Heart left ventricle (tissue), 16 donors: Measurements from ENCODE around the gene PARVA. TPM values are rescaled to one million over a fixed set of nuclear protein-coding genes. Genes with fewer than 3 reads are reported as not detected.

ENCODE experiments used
- ATAC-seq, 4 donors: fragments of 200-7000 bp; cut with Tn5 transposase; one replicate each; pipeline ENCODE4 v1.9.1; 2020 to 2022; ENCODE audit warnings: moderate library complexity in 4 of 4, mild to moderate bottlenecking in 3 of 4, moderate number of reproducible peaks in 1 of 4
- DNase-seq, 5 donors: peaks; one replicate each; pipeline ENCODE4 v3.0.0-alpha.2; 2020
- H3K27ac ChIP-seq, 12 donors: fragments of 200-600 bp; sonication (generic) in 4 of 12; one replicate each; pipeline versions ENCODE4 v1.5.0 to v1.8.0; 2016 to 2022; ENCODE audit warnings: mild to moderate bottlenecking in 2 of 12
- H3K27me3 ChIP-seq, 9 donors: fragments of 200-600 bp; sonication (generic) in 2 of 9; one replicate each; pipeline versions ENCODE4 v1.5.1 to v1.8.0; 2016 to 2022; ENCODE audit warnings: mild to moderate bottlenecking in 3 of 9
- H3K36me3 ChIP-seq, 9 donors: fragments of 200-600 bp; sonication (generic) in 2 of 9; one replicate each; pipeline versions ENCODE4 v1.5.0 to v1.8.0; 2018 to 2022; ENCODE audit warnings: mild to moderate bottlenecking in 2 of 9
- H3K4me1 ChIP-seq, 12 donors: fragments of 200-600 bp; sonication (generic) in 4 of 12; one replicate each; pipeline versions ENCODE4 v1.5.0 to v1.8.0; 2016 to 2022; ENCODE audit warnings: mild to moderate bottlenecking in 3 of 12
- H3K4me3 ChIP-seq, 12 donors: fragments of 200-600 bp; sonication (generic) in 4 of 12; one replicate each; pipeline versions ENCODE4 v1.5.0 to v1.8.0; 2017 to 2022; ENCODE audit warnings: mild to moderate bottlenecking in 9 of 12, moderate library complexity in 4 of 12
- H3K9me3 ChIP-seq, 12 donors: fragments of 200-600 bp; sonication (generic) in 4 of 12; one replicate each; pipeline versions ENCODE4 v1.5.0 to v1.8.0; 2016 to 2022; ENCODE audit warnings: mild to moderate bottlenecking in 1 of 12
- CTCF ChIP-seq, 12 donors: fragments of 200-600 bp; sonication (generic) in 4 of 12; IDR thresholded peaks; one replicate each; pipeline versions ENCODE4 v1.5.0 to v1.8.0; 2018 to 2022; ENCODE audit warnings: antibody characterized with exemption in 12 of 12, mild to moderate bottlenecking in 5 of 12
- POLR2A ChIP-seq, 2 donors: fragments of 450-650 bp; IDR thresholded peaks; one replicate each; pipeline ENCODE4 v1.6.1; 2017; ENCODE audit warnings: antibody characterized with exemption in 2 of 2, mild to moderate bottlenecking in 2 of 2, moderate library complexity in 2 of 2
- WGBS, 4 donors: extraction: QIAGEN DNeasy Blood & Tissue Kit in 2 of 4; methylation state at CpG; one replicate each; pipeline versions ENCODE4 v1.1.5 to v1.1.7; 2013 to 2018; 5-methylcytosine and 5-hydroxymethylcytosine counted together
- intact Hi-C, 10 donors: fragments of 100-400 bp; cut with DNase I; formaldehyde crosslinking; loops; one replicate each; pipeline versions ENCODE4 v1.11.1 to v1.14.2; 2022
- polyA plus RNA-seq, 2 donors: library from polyadenylated mRNA; stranded (reverse); fragments of 200-250 nt; gene quantifications; one replicate each; pipeline ENCODE4 v1.2.3, GENCODE V29; 2013
- total RNA-seq, 9 donors: library from RNA; depleted of rRNA in 2 of 9; stranded (reverse); fragments of >200 nt in 2 of 9; fragmentation: NEBNext Ultra II Directional in 3 of 9; extraction: Animal tissue kit (Norgen Biotek cat#: 25700) in 3 of 9; gene quantifications; one replicate each; pipeline versions ENCODE4 v1.1.0 to v1.2.4, GENCODE V29; 2016 to 2023
- donor health status: ischemic (EF 13 %, LVEDD 7.1; RV severe dilation, severe dysfunction).
- donor health status: healthy with polysubstance abuse.
- donor health status: DM: no; HTN: yes; CAD: no.
- donor health status: DM: no; HTN: no; CAD: no.
- donor health status: ischemic (EF 25% LVEDD 6.9; RV normal size, moderate dysfunction).
- donor health status: ischemic (EF 25% LVEDD 5.7; RV mildly dilated, moderate dysfunction).
- donor health status: healthy.
- donor health status: DM: yes; HTN: yes; CAD: no.
- donor health status: ischemic (EF 35%, LVEDD 5.7; RV mildly dilated, moderate dysfunction).
- donor health status: nonischemic (EF 11% LVEDD 7.7; RV severe dilation, severe dysfunction).
- donor health status: DM: yes; HTN: yes; CAD: no.
- donor health status: PGD.
- donor health status: ischemic (EF 29% LVEDD 5.4; RV normal size, mild dysfunction).
- donor health status: nonischemic (EF 23%, LVEDD 6.1; RV moderate dilation, normal function).

PARVA gene
- total and polyA plus RNA-seq, 11 donors = 22.7 to 99.2 (median 65.9) TPM

GRCh38 chr11:12529041-12529440 is 151.7 kb downstream of the PARVA start:
- no peak for DNase-seq
- Histone ChIP-seq H3K9me3 (no peaks in the 10 kb centered on the region), H3K4me3 (no peak overlapping the region), H3K4me1 (no peaks in the 10 kb centered on the region), H3K27ac (peak overlapping the region in 1 of 12 donors; percentile 41), H3K27me3 (no peaks in the 10 kb centered on the region), H3K36me3 (peaks cover 0 to 79% (median 30%) of the 10 kb centered on the region in 9 donors)
- TF ChIP-seq CTCF (IDR thresholded peaks at IDR 0.05) (no peak), POLR2A (IDR thresholded peaks at IDR 0.05) (no peak)
- intact Hi-C loops = no loop called here
- 86 to 97% (median 91%) methylated on average over 5 of the region's 5 CpGs for WGBS, 4 donors
- no peak for ATAC-seq

- no peak overlapping the region for H3K4me3 ChIP-seq
- peak overlapping the region in 2 of 12 donors; percentile 9 to 47 for H3K27ac ChIP-seq
- H3K36me3 ChIP-seq = peaks cover 0 to 77% (median 30%) of the 10 kb centered on the region in 9 donors
- H3K4me1 ChIP-seq = no peaks in the 10 kb centered on the region
- ATAC-seq = no peak
- no peaks in the 10 kb centered on the region for H3K9me3 ChIP-seq
- H3K27me3 ChIP-seq = no peaks in the 10 kb centered on the region
- intact Hi-C loops = no loop called here
- DNase-seq = no peak
- TF ChIP-seq POLR2A (IDR thresholded peaks at IDR 0.05) (no peak), CTCF (IDR thresholded peaks at IDR 0.05) (no peak)
Observed at GRCh38 chr11:12529793-12530192, 152.4 kb downstream of the PARVA start.

- no peak for ATAC-seq
Observed at GRCh38 chr11:12531020-12531419, 153.6 kb downstream of the PARVA start.

GRCh38 chr11:12531681-12532080 is 154.3 kb downstream of the PARVA start:
- 96 to 98% (median 97%) methylated on average over 3 of the region's 3 CpGs for WGBS, 4 donors
- TF ChIP-seq CTCF (IDR thresholded peaks at IDR 0.05) = no peak

More at GRCh38 chr11:12531020-12531419, 153.6 kb downstream of the PARVA start:
- no peak for DNase-seq
- Histone ChIP-seq H3K9me3 (no peaks in the 10 kb centered on the region), H3K4me3 (no peak overlapping the region), H3K27me3 (no peaks in the 10 kb centered on the region), H3K36me3 (peaks cover 0 to 69% (median 27%) of the 10 kb centered on the region in 9 donors), H3K4me1 (no peaks in the 10 kb centered on the region), H3K27ac (peak overlapping the region in 1 of 12 donors; percentile 47)
- TF ChIP-seq CTCF (IDR thresholded peaks at IDR 0.05) (no peak), POLR2A (IDR thresholded peaks at IDR 0.05) (no peak)
- intact Hi-C loops = no loop called here
- 86 to 89% (median 88%) methylated on average over 5 of the region's 5 CpGs for WGBS, 4 donors

More at GRCh38 chr11:12531681-12532080, 154.3 kb downstream of the PARVA start:
- H3K4me1 ChIP-seq = no peaks in the 10 kb centered on the region
- H3K27me3 ChIP-seq = no peaks in the 10 kb centered on the region
- no peak overlapping the region for H3K4me3 ChIP-seq
- ATAC-seq (no peak), DNase-seq (no peak)
- no peaks in the 10 kb centered on the region for H3K9me3 ChIP-seq
- intact Hi-C loops = no loop called here
- peaks cover 0 to 63% (median 27%) of the 10 kb centered on the region in 9 donors for H3K36me3 ChIP-seq
- H3K27ac ChIP-seq = peak overlapping the region in 1 of 12 donors; percentile 47
